Sigmoid colon (tissue), 4 donors: ENCODE data around the gene RFFL.

Source experiments
- EP300 ChIP-seq, 4 donors: sonication (generic); formaldehyde crosslinking; IDR thresholded peaks; one replicate each; pipeline ENCODE4 v1.6.1; 2017; ENCODE audit warnings: antibody characterized with exemption in 4 of 4
- POLR2A ChIP-seq, 2 donors: fragments of 450-650 bp; IDR thresholded peaks; one replicate each; pipeline ENCODE4 v1.6.1; 2016; ENCODE audit warnings: antibody characterized with exemption in 2 of 2, mild to moderate bottlenecking in 2 of 2, moderate library complexity in 2 of 2
- POLR2AphosphoS5 ChIP-seq, 4 donors: sonication (generic); formaldehyde crosslinking; IDR thresholded peaks; one replicate each; pipeline ENCODE4 v1.6.1; 2017; ENCODE audit warnings: antibody characterized with exemption in 4 of 4
- TF ChIP-seq, protein P1 (sequence below), 4 experiments: fragments of 450-650 bp in 3 of 4; fragments of 200-600 bp in 1 of 4; IDR thresholded peaks; one replicate each; pipeline ENCODE4 v1.5.1; 2016 to 2019; ENCODE audit warnings: antibody characterized with exemption in 4 of 4, mild to moderate bottlenecking in 3 of 4, moderate library complexity in 2 of 4

GRCh38 chr17:35080536-35080935, 17.0 kb upstream of the RFFL start:
- TF ChIP-seq, protein P1, sequence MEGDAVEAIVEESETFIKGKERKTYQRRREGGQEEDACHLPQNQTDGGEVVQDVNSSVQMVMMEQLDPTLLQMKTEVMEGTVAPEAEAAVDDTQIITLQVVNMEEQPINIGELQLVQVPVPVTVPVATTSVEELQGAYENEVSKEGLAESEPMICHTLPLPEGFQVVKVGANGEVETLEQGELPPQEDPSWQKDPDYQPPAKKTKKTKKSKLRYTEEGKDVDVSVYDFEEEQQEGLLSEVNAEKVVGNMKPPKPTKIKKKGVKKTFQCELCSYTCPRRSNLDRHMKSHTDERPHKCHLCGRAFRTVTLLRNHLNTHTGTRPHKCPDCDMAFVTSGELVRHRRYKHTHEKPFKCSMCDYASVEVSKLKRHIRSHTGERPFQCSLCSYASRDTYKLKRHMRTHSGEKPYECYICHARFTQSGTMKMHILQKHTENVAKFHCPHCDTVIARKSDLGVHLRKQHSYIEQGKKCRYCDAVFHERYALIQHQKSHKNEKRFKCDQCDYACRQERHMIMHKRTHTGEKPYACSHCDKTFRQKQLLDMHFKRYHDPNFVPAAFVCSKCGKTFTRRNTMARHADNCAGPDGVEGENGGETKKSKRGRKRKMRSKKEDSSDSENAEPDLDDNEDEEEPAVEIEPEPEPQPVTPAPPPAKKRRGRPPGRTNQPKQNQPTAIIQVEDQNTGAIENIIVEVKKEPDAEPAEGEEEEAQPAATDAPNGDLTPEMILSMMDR (IDR thresholded peaks at IDR 0.05), result no peak
- TF ChIP-seq POLR2A (IDR thresholded peaks at IDR 0.05) (no peak), POLR2AphosphoS5 (IDR thresholded peaks at IDR 0.05) (no peak), EP300 (IDR thresholded peaks at IDR 0.05) (no peak)
